ENCODE measurements around the gene NYAP2.

- TF ChIP-seq CTCF (conservative IDR thresholded peaks at IDR 0.05; ENCODE audit: low read length) (no peak), EZH2phosphoT487 (IDR thresholded peaks at IDR 0.05; ENCODE audit: borderline replicate concordance) (no peak)
Measured at GRCh38 chr2:225534697-225535096, 135.2 kb downstream of the NYAP2 start.
